Fibroblast of skin of abdomen (primary cell): ENCODE measurements around the gene KCNN3.

ENCODE experiments used
- DNase-seq: peaks from one replicate; pipeline ENCODE4 v3.0.0-alpha.2; 2013

KCNN3 gene

DNA sequence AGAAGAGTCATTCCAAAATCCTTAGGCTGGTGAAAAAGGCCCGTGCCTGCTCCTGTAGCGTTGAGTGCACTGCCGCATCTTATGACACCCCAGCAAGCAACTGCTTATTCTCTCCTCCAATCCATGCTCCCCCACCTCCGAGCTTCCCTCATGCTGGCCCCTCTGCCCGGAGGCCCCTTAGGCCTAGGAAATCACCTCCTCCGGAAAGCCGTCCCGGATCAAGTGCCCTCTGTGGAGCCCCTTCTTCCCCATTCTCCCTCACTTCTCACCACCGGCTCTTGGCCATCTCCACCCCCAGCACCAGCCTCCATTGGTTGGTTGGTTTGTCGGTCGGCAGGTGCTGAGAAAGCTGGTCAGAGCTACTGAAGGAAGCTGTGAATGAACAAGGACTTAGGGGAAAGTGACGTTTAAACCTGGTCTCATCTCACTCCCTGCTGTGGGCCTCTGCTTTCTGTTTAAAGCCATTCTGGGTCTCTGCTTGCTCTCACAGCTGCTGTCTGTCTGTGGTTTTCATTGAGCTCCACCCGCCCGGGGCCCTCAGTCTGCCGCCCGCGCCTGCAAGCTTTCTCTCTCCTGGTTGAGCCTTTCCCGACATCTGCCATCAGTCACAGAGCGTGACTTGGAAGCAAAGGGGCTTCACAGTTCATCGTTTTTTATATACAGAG lies 122.2 kb downstream of the KCNN3 start:
- no peak for DNase-seq

DNA sequence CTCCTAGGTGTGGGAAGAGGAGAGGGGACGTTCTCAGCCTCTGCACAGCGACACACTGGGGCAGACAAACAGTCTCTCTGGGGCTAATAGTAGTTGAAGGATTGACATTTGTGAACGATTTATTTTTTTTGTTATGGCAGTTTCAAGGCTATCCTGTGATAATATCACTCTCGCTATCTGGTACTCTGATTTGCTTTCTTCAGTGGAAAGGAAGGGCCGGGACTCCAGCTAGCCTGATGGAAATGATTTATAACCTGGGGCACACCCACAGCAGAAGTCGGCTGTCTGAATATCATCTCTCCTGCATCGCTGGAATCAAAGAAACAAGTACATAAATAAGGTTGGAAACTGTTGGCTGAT lies 122.7 kb downstream of the KCNN3 start:
- DNase-seq, result no peak

DNA sequence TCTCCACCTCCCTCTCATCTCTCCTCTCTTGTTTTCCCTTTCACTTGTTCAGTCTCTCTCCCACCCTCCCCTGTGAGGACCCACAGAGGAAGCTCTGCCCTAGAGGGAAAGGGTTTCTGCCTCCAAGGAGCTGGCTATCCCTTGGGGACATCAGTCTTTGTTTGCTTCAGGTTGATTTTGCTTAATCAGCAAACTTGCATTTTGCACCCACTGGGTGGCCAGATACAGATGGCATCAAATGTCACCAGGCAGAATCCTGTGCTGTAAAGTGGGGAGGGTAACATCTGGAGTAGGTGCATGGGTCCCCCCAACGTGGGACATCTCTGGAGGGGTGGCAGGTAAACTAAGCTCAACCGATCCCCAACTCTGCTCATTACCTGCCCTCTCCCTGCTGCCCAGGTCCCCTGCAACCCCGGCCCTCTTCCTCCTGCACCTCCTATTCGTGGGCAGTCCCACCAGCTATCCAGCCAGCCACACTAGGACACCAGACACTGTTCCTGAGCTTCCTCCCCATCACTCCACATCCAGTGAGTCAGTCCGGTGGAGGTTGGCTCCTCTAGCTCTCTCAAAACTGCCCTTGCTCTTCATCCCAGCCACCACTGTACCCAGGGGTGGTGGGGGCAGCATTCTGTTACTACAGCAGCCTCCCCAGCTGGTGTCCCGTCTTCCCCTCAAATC lies 123.3 kb downstream of the KCNN3 start:
- DNase-seq, result no peak

DNA sequence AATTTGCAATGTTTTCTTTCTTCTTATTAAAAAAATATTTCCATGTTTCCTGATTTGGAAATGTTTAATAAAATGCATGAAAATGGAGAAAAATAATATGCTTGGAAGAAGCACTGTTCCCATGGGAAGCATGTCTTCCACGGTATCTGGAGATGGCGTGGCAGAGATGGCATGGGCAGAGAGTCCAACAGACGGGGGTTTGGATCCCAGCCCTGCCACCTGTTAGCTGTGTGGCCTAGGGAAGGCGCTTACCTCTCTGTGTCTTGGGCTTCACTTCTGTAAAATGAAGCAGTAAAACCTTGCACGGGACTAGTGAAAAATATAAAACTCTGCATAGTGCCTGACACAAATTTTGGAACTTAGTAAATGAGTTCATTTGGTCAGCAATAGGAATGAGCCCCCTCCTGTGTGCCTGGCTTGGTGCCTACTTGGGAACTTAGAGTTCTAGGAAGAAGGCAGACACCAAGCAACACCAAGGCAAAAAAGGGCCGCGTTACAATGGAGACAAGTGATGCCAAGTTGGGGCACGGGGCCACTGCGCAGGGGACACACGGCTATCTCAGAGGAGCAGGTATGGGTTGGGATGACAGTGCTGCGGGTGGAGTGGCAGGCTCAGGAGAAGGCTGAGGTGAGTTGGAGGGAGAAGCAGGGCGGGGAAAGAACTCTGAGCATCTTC lies 124.2 kb downstream of the KCNN3 start:
- DNase-seq, result no peak

DNA sequence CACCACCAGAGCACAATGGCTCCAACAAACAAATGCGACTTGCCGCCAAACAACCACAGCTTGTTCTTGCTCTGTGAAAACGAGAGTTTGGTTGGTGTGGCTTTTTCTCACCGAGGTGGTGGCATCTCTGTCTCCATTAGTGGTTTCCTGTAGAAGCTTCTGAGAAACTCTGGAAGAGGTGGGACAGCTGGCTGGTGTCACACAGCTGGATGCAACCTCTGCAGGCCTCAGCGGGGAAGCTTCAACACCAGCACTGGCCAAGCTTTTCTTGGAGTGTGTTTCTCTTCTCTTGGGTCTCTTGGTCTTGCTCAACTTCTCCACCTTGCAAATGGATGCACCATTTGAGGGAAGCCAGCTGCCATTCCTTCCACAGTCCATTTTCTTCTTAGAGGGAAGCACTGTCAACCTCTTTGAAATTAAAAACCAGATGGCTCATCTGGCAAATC lies 124.8 kb downstream of the KCNN3 start:
- DNase-seq, result no peak

DNA sequence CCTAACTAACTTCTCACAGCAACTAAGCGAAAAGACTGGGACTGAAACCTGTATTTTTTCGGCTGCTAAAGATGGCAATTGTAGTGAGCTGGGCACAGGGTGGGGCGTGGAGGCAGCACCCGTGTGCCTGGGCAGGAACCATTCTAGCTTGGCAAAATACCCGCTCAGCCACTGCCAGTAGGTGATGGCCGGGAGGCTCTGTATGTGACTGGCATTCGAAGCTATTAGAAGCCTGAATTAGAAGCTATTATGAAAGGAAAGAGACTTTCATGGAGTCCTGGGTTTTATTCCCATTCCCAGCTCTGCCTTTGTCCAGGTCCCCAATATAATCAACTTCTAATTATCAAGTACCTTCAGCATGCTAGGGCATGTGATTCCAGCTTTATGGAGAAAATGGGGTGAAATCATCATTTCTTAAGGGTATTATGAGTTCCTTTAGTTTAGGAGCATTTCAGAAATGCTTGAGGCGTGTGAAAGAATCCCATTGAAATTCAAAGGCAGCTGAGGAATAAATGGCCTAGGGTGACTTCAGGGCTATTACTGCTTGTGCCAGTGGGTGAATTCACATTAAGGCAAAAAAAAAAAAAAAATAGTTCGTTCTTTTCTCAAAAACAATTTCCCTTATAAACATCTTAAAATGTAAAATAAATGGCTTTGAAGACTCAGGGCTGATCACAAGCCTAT lies 125.6 kb downstream of the KCNN3 start:
- no peak for DNase-seq

DNA sequence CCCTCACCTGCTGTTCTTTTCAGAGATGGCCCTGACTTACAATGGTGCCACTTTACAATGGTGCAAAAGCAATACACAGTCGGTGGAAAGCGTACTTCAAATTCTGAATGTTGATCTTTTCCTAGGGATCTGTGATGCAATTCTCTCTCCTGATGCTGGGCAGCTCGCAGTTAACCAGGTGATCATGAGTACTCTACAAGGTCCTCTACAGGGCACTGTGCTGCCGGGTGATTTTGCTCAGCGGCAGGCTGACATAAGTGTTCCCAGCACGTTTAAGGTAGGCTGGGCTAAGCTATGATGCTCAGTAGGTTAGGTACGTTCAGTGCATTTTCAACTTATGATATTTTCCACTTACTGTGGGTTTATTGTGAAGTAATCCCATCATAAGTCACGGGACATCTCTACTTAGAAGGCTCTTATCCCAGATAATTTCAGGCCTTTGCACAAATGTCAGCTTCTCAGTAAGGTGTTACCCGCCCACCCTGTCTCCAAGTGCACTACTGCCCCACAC lies 126.5 kb downstream of the KCNN3 start:
- DNase-seq, result no peak

DNA sequence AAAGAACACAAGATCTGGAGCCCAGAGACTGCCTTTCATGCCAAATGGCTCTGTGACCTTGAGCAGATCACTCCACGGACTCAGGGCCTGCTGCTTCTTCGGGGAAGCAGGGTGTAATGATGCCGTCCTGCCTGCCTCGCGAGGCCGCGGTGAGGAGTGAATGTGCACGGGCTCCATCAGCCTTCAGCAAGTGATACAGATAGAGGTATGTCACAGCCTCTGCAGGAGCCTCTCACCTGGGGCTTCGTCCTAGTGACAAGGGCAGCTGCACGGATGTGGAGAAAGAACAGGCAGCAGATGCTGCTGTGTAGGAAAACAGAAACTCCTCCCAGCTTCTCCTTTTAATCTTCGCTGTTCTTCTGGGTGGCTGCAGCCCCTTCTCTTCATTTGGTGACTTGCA lies 127.5 kb downstream of the KCNN3 start:
- DNase-seq, result no peak

DNA sequence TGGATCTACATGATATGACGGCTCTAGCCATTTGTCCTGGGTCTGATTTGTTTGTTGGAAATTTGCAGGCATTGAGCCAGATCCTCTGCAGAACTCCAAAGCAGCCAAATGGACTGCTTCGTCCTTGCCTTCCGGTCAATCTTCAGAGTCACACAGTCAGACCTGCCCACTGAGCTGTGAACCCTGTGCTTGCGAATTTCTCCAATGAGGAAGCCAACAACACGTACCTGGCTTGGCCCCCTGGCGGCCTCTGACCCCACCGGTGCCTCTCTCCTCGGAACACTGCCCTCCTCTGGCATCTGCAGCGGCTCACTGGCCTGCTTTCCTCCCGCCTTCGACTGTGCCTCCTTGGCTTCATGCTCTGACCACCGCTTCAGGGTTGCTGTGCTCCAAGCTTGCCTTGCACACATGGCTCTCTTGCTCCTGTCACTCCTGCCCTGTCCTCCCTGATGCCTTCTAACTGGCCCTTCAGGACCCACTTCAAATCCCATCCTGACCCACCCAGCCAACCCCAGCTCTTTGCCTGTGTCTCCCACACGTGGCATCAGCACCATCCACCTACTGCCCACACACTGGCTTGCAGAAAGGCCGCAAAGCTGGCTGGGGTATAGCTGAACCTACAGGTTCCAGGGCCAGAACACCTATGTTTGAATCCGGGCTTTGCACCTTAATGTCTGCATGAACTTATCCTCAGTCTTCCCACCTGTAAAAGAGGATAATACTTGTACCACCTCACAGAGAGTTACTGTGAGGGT lies 128.2 kb downstream of the KCNN3 start:
- DNase-seq, result no peak

DNA sequence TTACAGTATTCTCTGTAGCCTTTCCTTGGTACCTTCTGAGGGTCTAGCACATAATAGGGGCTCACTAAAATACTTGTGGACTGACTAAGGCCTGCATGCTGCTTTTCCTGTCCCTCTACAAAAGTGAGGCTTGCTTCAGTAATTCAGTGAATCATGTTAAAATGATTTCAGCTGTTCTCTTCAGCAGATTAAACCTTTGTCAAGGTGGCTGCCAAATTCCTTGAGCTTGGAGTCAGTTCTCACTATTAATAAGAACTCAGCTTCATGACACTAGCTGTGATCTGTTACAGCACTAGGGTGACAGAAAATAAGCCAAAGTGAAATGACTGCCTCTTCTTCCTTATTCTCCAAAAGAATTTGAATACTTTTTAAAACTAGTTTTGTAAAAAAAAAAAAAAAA lies 128.8 kb downstream of the KCNN3 start:
- DNase-seq, result peak; percentile 24

DNA sequence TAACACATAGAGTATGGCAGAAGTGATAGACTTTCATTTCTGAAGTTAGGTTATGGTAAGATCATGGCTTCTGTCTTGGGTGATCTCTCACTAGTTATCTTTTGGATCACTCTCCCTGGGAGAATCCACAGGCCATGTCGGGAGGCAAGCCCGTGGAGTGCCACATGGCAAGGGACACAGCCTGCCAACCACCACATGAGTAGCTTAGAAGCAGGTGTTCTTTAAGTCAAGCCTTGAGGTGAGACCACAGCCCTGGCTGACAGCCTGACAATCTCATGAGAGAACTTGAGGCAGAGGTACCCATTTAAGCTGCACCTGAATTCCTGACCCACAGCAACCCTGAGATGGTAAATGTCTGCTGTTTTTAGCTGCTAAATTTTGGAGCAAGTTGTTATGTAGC lies 130.4 kb downstream of the KCNN3 start:
- no peak for DNase-seq

DNA sequence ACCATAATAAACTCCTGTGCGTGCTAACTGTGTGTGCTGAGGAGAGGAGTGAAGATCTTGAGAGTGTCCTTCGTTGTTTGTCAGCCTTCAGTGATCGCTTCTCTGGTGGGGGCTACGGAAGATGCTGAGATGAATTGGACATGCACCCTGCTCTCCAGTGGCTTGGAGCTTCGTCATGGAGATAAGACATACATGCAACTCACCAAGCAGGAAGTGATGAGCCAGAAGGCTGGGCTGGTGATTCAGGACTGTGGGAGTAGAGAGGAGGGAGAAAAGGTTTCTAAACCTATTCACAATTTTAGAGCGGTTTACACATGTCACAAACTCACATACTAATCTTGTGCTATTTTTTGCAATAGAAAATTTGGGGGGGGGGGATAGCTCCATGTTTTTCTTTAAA lies 133.2 kb downstream of the KCNN3 start:
- peak; percentile 49 for DNase-seq

DNA sequence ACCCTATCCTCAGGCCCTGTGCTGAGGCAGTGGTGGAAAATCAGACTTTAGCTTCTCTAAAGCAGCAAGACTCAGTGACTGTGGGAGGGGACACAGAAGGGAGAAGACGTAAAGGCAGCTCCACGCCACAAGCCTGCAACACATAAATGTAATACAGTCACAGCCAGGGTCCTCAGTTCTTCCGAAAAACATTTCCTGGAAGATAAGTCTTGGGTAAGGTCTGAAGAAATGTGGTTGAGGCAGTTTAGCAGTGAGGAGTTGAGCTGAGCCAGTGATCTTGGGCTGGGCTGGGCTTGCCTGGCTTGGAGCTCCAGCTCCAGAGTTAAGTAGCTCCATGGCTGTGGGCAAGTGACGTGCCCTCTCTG lies 134.3 kb downstream of the KCNN3 start:
- no peak for DNase-seq

DNA sequence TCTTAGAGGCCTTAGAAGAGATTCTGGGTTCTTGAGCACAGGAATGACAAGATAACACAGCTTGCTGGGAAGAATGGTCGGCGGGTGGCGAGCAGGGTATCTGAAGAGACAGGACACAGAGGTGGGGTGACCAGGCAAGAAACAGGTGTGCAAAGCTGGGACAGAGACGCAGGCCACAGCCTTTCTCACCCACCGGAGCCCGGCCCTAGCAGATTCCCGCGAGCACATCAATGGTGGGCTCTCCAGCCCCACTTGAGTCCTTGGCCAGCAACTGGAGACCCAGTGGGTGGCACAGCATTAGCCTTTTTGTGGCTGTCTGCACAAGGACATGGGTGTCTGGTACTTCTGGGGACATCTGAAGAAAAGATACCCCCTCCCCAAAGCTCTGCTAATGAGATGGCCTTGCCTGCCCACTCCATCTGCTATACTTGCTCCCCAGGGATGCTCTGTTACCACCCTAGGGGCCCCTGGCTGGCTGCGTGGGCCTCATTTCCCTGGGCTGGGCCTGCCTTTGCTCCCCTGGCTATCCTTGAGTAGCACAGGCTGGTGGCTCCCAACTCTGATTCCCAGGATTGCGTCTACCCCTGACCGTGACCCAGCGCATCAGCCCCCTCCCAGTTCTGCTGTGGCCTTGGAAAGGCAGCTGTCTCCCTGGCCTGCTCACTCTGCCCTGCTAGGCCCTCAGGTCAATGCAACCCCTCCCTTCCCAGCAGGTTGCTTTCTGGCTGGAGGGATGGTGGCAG lies 134.8 kb downstream of the KCNN3 start:
- DNase-seq, result no peak

DNA sequence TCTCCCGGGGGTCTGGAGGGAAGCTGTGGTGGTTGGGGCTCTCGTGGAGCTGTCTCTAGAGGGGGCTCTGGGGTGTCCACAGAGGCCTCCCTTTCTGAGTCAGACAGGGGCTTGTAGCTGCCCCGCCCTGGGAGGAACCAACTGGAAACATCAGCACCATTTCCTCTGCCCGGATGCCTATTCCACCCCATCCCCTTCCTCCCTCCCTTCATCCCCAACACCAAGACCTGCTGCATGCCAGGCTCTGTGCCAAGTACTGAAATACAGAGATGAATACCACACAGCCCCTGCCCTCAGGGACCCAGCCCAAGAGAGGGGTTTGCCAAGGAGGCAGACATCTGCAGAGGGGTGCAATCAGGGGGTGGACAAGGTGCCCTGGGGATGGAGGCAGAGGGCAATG lies 136.5 kb downstream of the KCNN3 start:
- DNase-seq, result no peak

DNA sequence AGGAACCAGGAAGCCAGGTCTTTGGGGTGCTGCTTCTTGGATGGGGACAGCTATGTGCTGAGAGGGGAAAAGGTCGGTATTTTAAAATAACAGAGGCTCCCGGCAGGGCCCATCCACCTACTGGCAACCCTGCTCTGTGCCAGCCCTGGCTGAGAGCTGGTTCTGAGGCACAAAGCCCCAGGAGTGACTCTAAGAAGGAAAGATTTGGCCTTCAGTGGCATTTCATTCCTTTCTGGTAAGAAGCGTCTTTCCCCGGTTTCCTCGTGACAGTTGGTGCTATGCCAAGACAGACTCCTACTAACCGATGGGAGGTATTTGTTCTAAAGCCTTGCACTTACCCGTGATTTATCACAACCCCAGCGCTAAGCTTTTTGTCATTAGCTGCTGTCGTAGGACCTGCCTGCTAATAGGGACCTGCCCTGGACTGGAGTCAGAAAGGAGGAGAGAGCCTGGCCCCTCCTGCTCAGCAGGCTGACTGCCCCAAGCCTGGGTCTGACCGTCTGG lies 139.0 kb downstream of the KCNN3 start:
- peak; percentile 58 for DNase-seq

DNA sequence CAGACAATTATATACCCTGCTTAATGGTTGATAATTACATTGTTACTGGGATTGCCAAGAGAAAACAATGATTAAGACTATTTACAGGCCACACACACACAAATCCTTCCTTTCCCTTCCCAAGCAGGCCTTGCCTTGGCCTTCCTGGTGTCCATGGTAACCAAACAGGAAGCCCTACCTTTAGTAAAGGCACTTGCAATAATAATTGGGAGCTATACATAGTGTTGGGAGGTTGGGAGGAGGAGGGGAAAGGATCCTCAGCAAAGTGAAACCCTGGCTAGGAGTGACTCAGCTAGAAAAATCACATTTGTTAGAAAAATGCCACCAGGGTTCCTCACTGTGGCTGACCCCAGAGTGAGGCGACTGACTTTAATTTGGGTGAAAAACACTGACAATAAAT lies 139.8 kb downstream of the KCNN3 start:
- peak; percentile 52 for DNase-seq

DNA sequence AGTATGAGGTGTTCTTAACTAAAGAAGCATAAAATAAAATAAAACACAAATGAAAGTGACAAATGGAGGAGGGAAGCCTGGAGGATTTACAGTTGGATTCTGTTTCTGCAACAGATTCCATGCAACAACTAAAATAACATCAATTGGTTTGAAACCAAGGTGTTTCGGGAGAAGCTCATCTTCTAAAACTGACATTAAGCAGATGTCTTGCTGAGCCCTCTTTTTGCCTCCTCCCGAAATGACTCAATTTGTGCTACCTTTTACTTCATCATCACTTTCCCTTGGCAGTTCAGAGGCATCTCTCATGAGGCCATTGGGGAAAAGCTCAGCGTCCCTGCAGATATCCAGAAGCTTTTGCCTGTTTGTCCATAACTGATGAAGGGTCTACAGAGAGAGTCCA lies 140.5 kb downstream of the KCNN3 start:
- no peak for DNase-seq

DNA sequence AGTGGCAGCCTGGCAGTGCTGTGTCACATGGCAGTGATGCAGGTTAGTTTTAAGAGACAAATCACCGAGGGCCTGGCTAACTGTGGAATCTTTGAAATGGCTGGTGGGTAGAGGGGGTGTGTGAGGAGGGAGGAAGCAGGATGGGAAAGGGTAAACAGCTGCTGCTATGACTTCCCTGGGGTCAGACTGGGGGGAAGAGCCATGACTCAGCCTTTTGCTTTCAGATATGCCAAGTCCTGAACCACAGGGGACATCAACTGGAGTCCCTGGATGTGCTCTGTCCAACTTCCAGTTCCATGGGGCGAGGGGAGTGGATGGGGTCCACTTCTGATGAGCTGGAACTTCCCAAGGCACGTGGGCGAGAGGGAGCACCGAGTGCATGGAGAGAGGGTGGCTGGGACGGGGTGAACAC lies 141.0 kb downstream of the KCNN3 start:
- DNase-seq, result peak; percentile 25

DNA sequence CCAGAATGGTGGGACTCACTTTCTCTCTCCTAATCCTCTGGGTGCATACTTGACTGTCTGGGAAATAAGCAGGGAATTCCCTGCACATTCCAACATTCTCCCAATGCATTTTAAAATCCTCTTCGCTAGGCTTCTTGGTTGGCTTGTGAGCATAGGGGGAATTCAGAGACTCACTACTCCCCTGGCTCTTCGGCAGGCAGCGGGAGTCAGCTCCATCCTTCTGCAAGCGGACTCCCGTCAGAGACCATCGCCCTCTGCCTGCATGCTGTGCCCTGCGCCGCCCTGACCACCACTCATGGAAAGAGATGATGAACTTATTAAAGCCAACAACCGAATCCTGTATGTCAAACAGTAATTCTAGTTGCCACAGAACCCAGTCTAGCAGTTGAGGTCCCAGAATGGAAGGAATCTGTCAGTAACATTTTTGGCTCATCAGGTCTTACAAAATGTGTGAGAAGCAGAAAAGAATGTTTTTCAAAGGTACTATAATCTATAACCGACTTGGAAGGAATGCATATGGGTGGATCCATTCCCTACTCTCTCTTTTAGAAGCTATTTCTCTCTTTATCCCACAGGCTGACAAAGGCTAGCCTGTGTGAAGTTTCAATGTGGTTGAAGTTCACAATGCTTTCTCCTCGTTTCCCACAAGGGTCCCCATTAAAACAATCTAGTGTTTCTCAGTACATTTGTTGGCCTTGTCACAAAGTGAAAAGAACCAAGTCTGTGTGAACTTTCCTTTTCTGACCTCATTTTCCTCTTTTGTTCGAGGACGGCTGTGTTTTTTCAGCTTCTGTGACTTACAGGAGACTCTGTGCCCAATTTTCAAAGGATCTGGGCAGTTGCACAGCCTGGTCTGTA lies 143.0 kb downstream of the KCNN3 start:
- no peak for DNase-seq

DNA sequence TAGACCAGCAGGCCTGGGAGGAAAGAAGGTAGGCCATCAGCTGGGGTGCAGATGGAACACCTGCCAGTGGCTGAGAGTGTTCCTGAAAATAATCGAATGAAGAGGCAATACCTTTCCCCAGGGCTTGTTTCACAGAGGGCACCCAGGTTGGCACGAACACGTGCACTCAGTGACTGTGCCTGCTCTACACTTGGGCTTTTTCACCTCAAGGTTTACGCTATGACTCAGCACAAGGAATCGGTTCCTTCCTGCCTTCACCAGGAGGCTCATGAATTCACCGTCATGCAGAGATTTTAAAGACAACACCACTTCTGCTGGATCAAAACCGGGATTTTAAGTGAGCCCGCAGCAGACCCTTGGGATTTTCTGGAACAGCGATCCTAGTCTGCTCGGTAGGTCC lies 143.6 kb downstream of the KCNN3 start:
- DNase-seq, result no peak
